ENCODE measurements around the gene LARGE1.
A peak's percentile ranks its signal among the peaks of the same experiment; 100 is the strongest.

Gene LARGE1

DNA sequence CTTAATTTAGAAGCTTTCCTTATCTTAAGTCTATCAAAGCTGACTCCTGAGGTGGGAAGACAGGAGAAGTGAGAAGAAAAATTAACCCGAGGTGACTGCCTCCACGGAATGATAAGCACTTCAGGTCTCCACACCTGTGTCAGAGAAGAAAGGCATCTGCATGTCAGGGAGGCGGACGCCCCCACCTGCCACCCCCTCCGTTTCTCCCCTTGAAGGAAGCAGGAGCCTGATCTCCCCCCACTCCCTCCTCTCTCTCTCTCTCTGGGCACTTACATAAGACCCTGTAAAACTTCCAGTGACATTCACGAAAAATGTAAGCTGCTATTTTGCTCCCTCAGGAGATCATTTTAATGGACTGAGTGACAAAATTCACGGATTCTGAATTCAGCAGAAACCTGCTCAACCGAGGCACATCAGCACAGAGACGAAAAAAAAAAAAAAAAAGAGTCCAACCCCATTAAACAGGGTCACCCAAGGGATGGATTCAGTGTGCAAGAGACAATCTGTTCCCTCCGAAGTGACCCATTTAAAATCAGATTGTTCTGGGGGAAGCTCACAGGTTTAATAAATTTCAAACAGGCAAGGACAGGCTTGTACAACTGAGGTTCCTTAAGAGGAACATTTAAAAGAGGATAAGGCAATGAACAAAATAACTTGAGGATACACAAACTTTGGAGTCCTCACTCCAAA is 1.5 kb downstream of the LARGE1 start:
- DNase-seq = peak in 38 of 42 donors; percentile 27 to 88 (median 54)
- intact Hi-C loops (cut with DNase I) = no loop called here

DNA sequence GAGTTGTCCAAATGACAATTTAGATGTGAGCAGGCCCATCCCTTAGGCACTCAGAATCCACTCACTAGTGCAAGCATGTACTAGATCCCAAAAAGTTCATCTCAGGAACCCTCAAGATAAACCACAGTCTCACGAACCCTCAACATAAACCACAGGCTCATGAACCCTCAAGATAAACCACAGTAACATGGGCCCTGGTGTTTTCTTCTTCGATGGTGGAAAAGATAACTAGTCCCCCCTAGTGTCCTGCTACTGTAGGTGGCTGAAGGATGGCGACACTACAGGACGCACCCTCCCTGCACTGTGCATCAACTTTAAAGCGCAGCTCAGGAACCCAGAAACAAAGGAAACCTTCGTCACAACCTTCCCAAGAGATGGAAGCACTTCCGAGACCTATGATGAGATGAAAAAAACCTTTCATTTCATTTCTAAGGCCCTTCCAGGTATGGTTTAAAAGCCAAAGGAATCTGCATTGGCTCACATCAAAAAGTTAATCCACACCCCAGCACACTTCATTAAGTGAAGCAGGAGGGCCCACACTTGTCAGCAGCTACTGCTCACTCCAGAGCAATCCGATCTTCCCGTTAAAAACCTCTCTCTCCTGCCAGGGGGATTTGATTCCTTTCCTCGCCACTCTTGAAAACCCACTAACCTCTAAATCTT is 2.4 kb downstream of the LARGE1 start:
- intact Hi-C loops (cut with DNase I) = no loop called here
- DNase-seq = peak in 1 of 42 donors; percentile 56

DNA sequence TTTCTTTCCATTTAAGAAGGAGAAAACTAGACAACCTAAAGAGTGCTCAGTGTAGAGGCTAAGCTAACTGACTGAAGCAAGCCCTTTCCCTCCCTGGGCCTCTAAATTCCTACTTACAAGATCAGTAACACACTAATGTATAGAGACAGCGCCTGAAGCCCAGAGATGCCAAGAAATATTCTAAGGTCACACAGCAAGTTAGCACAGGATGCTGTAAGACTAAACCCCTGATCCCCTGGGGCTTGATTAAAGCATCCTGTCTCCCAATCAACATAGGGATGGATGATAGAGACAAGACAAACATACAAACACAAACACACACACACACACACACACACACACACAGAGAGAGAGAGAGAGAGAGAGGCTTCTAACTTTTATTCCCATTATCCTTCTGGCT is 5.6 kb downstream of the LARGE1 start:
- no peak for DNase-seq
- intact Hi-C loops (cut with DNase I) = no loop called here

- intact Hi-C loops (cut with DNase I) = no loop called here
- DNase-seq = no peak
Observed at GRCh38 chr22:33914131-33914530, 6.1 kb downstream of the LARGE1 start.

DNA sequence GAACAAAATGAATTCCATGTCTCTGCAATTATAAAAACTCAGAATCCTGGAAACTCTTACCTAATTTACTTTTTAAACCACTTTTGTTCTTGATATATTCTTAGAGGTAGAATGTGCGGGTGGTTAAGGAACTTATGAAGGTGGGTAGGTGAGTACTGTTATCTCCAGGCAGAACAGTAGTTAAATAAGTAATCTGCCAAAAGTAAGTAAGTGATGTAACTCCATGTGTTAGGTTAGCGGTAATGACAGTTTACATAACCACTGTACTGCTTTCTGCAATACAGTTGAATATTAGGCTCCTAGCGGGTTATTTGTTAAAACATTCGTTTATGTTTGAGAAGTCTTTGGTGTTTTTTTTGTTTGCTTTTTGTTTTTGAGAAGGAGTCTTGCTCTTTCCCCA is 7.1 kb downstream of the LARGE1 start:
- intact Hi-C loops (cut with DNase I) = no loop called here
- peak in 1 of 42 donors; percentile 20 for DNase-seq

- no peak for DNase-seq
- intact Hi-C loops (cut with DNase I) = no loop called here
Observed at GRCh38 chr22:33909911-33910310, 10.4 kb downstream of the LARGE1 start.

GRCh38 chr22:33909075-33909458 is 11.2 kb downstream of the LARGE1 start:
- intact Hi-C loops (cut with DNase I) = no loop called here
- no peak for DNase-seq

DNA sequence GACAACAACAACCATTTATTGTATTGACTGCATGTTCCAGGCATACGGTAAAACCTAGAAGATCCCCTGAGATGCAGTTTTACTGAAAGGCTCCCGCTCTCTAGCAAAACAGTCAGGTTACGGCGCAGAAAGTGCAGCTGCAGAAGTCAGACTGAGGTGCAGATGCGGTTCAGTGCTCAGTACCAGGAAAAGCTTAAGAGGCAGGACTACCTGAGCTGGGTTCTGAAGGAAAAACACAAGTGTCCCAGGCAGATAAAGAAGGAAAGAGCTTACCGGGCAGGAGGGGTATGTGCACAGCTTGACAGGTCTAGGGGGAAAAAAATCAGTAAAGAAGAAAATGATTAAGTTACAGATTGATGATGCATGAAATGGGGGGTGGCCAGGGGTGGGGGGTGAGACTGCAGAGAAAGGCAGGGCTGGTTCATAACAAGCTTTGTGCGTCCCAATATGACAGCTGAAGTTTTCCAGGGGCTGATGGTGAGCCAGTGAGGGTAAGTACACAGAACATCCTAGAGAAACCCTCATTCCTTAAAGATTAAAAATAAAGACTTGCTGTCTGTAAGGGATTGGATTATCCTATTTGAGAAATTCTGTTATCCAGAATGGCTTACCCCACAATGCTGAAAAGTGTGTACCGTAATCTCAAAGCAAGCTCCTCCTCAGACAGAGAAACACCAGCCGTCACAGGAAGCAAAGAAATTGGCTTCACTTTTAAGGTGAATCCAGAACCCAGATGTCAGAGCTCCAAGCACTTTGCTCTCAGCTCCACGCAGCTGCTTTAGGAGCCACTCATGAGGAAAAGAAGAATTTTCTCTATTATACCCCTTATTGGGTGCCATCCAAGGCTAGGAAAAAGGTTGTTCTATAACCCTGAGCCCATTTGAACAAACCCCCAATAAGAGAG is 11.9 kb downstream of the LARGE1 start:
- DNase-seq = no peak

DNA sequence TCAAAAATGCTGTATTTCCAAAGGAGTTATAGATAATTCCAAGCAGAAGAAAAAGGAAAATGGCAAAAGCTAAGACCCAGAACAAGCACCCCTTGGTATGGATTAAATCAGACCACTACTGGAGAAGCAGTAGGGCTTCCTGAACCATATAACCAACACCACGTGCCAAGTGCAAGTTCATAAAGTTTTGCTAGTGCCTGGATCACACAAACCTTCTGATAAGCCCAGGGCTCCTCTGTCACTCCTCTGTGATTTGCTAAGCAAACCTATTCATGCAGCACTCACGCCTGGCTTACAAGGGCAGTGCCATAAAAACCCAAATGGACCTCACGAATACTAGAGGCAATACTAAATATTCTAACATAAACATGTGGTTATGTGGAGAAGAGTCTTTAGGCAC is 13.3 kb downstream of the LARGE1 start:
- DNase-seq = no peak
- intact Hi-C loops (cut with DNase I) = no loop called here

More for the DNA sequence above, 11.9 kb downstream of the LARGE1 start:
- intact Hi-C loops (cut with DNase I) = no loop called here

DNA sequence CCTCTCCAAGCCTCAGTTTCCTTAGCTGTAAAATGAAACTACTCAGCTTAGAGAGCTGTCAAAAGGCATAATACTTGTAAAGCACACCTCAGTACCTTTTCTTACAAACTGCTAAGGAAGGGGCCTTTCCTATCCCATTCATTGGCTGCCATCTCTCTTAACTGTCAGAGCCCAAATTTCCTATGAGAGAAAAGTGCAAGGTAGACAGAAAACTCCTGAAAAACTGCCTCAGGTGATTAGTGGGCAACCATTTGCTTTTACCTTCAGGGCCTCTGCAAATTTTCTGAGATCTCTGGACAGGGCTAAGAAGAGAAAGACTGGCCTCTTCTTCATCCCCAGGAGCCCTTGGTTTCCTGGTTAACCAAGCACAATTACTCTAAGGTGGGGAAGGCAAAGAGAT is 13.8 kb downstream of the LARGE1 start:
- no peak for DNase-seq
- intact Hi-C loops (cut with DNase I) = no loop called here

DNA sequence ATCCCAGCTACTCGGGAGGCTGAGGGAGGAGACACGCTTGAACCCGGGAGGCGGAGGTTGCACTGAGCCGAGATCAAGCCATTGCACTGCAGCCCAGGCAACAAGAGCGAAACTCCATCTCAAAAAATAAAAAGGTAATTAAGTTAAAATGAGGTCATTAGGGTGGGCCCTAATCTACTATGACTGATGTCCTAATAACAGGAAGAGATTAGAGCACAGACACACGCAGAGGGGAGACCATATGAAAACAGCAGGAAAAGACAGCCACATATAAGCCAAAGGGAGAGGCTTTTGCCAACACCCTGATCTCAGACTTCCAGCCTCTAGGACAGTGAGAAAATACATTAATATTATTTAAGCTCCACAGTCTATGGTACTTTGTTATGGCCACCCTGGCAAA is 17.3 kb downstream of the LARGE1 start:
- no peak for DNase-seq
- intact Hi-C loops (cut with DNase I) = no loop called here

GRCh38 chr22:33902073-33902472 is 18.2 kb downstream of the LARGE1 start:
- no peak for DNase-seq
- intact Hi-C loops (cut with DNase I) = no loop called here

DNA sequence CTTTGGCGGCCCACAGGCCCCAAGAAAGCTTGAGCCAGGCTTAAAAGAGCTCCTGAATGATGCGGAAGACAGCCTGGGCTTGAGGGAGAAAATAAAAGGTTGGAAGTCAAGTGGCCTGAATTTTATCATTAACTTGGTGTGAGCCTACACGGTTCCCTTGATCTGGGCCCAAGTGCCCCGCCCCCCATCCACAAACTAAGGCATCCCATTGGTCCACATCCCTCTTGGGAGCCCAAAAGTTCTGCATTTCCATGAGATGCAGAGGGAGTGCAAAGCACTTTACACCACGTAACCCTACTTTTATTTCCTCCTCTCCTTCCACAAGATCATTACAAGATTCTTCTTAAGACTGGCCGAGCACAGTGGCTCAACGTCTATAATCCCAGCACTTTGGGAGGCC is 22.2 kb downstream of the LARGE1 start:
- no peak for DNase-seq
- intact Hi-C loops (cut with DNase I) = no loop called here

- intact Hi-C loops (cut with DNase I) = no loop called here
- no peak for DNase-seq
Observed at GRCh38 chr22:33897448-33897835, 22.8 kb downstream of the LARGE1 start.

GRCh38 chr22:33896575-33897447 is 23.5 kb downstream of the LARGE1 start:
- intact Hi-C loops (cut with DNase I) = no loop called here
- peak in 2 of 42 donors; percentile 30 to 38 for DNase-seq

- intact Hi-C loops (cut with DNase I) = no loop called here
- DNase-seq = no peak
Observed at GRCh38 chr22:33896154-33896553, 24.1 kb downstream of the LARGE1 start.

DNA sequence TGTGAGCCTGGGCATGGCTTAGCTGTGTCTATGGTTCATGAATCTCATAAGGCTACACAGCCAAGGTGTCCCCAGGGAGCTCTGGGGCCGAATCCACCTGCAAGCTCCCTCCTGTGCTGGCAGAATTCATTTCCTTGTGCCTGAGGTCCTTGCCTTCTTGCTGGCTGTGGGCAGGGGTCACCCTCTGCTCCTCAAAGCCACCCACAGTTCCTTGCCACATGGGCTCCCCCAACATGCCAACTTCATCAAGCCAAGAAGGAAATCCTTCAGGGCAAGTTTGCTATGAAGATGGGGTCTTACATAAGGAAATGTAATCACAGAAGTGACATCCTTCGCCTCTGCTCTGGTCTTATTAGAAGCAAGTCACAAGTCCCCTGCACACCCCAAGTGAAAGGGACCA is 24.8 kb downstream of the LARGE1 start:
- DNase-seq = no peak
- intact Hi-C loops (cut with DNase I) = no loop called here

DNA sequence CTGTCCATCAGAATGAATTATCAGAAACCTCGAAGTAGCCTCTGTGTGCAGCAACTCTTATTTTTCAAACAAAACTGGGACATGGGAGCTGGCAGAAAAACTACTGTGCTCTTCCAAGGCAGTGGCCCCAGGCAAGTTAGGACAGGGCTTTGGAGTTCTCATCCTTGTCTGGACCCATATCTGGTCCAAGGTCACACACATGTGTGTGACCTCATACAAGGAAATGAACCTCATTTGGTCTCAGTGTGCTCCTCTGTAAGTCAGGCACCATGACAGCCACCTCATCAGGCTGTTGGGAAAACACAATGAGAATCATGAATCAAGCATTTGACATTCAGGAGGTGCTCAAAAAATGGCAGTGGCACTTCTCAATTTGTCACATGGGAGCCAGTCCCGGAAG is 25.8 kb downstream of the LARGE1 start:
- no peak for DNase-seq
- intact Hi-C loops (cut with DNase I) = no loop called here

DNA sequence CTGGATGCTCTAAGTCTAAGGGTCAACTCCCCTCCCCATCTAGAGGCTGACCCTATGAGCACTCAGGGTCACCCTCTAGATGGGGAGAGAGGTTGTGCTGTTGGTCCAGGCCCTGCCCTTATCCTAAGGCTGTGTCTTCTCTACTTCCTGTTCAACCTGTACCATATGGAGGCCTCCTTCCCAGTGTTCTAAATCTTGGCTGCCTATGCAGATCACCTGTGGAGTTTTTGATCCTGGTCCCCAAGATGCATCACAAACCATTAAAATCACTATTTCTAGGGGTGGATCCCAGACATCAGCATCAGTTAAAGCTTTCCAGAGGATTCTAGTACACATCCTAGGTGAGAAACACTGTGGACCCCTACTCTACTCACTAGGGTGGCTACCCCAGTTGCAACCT is 26.2 kb downstream of the LARGE1 start:
- no peak for DNase-seq
- intact Hi-C loops (cut with DNase I) = no loop called here

Measured in head of caudate nucleus (tissue), 42 donors.